Coronary artery (tissue), 2 donors: ENCODE data around the gene SRA1.
A peak's percentile ranks its signal among the peaks of the same experiment; 100 is the strongest.
"Not testable (repeated sequence)": the region's sequence is repeated elsewhere in the genome, so short reads cannot be mapped to it uniquely, and the experiment has no call there.

Experiments used
- DNase-seq: peaks from one replicate; pipeline ENCODE4 v3.0.0-alpha.2; 2017; ENCODE audit warnings: low spot score
- H3K27ac ChIP-seq, 2 donors: fragments of 200-600 bp; sonication (generic); one replicate each; pipeline ENCODE4 v1.5.1; 2016 to 2019
- H3K4me3 ChIP-seq: fragments of 200-600 bp; sonication (generic); 2 replicates; pipeline ENCODE4 v1.5.1; 2016; ENCODE audit warnings: mild to moderate bottlenecking, moderate library complexity
- CTCF ChIP-seq: fragments of 200-600 bp; sonication (generic); IDR thresholded peaks from one replicate; pipeline ENCODE4 v1.5.1; 2019; ENCODE audit warnings: antibody characterized with exemption

SRA1 gene

GRCh38 chr5:140557136-140557805, at the start of gene SRA1:
Gene SRA1 (minus strand): TSS chr5:140557473. CDS start chr5:140557452, 21 bp downstream.
- peak; percentile 95 for DNase-seq
- TF ChIP-seq CTCF: no peak
- H3K27ac ChIP-seq: peak within 1 kb of the TSS; percentile 87 to 92
- peak within 1 kb of the TSS; percentile 90 for H3K4me3 ChIP-seq

- Histone ChIP-seq H3K4me3 (no peak overlapping the region), H3K27ac (no peak overlapping the region)
- no peak for TF ChIP-seq CTCF
- DNase-seq: no peak
These were observed 49.8 kb upstream of the SRA1 start for GRCh38 chr5:140607031-140607430.

- Histone ChIP-seq H3K4me3 (no peak overlapping the region), H3K27ac (no peak overlapping the region)
- TF ChIP-seq CTCF: no peak
- DNase-seq: no peak
These were observed 48.6 kb upstream of the SRA1 start for GRCh38 chr5:140605879-140606278.

GRCh38 chr5:140603734-140604133, 46.5 kb upstream of the SRA1 start:
- peak overlapping the region in 1 of 2 donors; percentile 45 for H3K27ac ChIP-seq

GRCh38 chr5:140603446-140603698, 46.1 kb upstream of the SRA1 start:
- not testable (repeated sequence) for H3K4me3 ChIP-seq, DNase-seq
- peak overlapping the region in 1 of 2 donors; percentile 45 for H3K27ac ChIP-seq

More at GRCh38 chr5:140603734-140604133, 46.5 kb upstream of the SRA1 start:
- no peak overlapping the region for H3K4me3 ChIP-seq
- DNase-seq: no peak
- no peak for TF ChIP-seq CTCF

GRCh38 chr5:140602147-140602546, 44.9 kb upstream of the SRA1 start:
- DNase-seq: no peak
- TF ChIP-seq CTCF: no peak
- Histone ChIP-seq H3K27ac (peak overlapping the region in 1 of 2 donors; percentile 69), H3K4me3 (no peak overlapping the region)

GRCh38 chr5:140600096-140600495, 42.8 kb upstream of the SRA1 start:
- no peak for TF ChIP-seq CTCF
- Histone ChIP-seq H3K4me3 (no peak overlapping the region), H3K27ac (no peak overlapping the region)
- no peak for DNase-seq
